ENCODE measurements around the gene SLC6A15.

DNA sequence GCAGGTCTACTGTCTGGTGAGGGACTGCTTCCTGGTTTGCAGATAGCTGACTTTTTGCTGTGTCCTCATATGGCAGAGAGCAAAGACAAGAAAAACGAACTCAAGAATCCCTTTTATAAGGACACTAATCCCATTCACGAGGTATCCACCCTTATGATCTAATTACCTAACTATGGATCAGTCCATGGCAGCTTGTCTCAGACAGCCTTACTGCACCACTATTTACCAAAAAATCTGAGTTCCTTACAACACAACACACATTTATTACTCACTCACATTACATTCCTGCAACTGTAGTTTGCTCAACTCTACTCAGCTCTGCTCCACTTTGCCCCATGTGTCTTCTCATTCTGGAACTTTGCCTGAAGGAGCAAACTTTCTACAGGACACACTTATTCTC lies 10.1 kb upstream of the SLC6A15 start:
- TF ChIP-seq POLR2A (IDR thresholded peaks at IDR 0.05; ENCODE audit: low read depth, low read length) (no peak), POLR2AphosphoS5 (IDR thresholded peaks at IDR 0.05; ENCODE audit: low read depth, low read length) (no peak), SPI1 (IDR thresholded peaks at IDR 0.05; ENCODE audit: low read depth, low read length) (no peak)

All from GM12891 (cell line).